ENCODE data around the gene SEMA6B.

Gene SEMA6B

DNA sequence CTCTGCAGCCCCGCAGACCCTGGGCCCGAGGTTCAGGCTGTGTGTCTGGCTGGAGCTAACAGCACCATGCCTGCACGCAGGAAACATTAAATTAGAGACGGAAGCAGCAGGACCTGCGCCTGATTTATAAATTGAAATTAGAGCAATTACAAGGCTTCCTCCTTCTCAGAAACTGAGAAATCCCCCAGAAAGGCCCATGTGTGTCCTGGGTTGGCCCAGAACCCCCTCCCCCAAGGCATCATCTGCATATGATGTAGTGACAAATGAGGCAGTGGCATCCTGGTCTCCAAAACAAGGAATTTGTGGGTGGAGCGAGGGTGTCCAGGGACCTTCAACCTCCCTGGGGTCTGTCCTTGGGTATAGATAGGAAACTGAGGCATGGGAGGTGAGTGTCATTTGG lies 27.2 kb upstream of the SEMA6B start:
- H3K27ac ChIP-seq: no peak overlapping the region
- TF ChIP-seq CTCF (conservative IDR thresholded peaks at IDR 0.05): no peak
- no peak for TF ChIP-seq ZFX (IDR thresholded peaks at IDR 0.05)

- TF ChIP-seq CTCF (conservative IDR thresholded peaks at IDR 0.05) (no peak), ZFX (IDR thresholded peaks at IDR 0.05) (no peak)
- H3K27ac ChIP-seq: no peak overlapping the region
Measured at GRCh38 chr19:4586245-4586644, 26.8 kb upstream of the SEMA6B start.

- TF ChIP-seq ZFX (IDR thresholded peaks at IDR 0.05) (no peak), CTCF (conservative IDR thresholded peaks at IDR 0.05) (no peak)
- no peak overlapping the region for H3K27ac ChIP-seq
Measured at GRCh38 chr19:4585556-4585955, 26.1 kb upstream of the SEMA6B start.

GRCh38 chr19:4584670-4585460 lies 25.4 kb upstream of the SEMA6B start:
- TF ChIP-seq ZFX (IDR thresholded peaks at IDR 0.05) (no peak), CTCF (conservative IDR thresholded peaks at IDR 0.05) (no peak)
- no peak overlapping the region for H3K27ac ChIP-seq

DNA sequence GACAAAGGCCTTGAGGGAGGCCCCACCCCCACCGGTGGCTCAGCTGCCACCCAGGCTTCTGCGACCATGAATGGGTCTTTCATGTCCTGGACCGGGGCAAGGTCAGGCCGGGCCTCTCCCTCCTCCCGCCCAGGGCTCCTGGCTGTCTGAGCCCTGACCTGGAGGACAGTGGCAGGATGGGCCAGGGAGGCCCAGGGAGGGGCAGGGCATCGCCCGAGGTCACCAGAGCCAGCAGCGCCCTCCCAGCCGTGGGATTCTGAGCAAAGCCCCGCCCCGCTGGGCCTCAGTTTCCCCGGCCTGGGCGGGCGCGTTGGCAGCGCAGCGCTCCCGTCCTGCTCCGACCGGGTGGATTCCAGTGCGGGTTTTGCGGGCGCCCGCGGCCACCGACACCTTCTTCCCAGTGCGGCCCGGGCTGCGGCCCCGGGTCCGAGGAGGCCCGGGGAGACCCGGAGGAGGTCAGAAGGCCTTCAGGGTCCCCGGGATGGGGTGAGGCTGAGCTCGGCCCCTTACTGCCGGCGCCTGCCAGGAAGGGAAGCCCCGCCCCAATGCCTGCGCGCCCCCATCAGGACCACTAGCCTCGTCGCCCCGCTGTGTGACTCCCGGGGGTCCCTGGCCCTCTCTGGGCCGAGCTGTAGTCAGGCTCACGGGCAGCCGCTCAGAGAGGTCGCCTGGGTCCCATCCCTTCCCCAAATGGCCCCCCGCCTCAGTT lies 24.6 kb upstream of the SEMA6B start:
- TF ChIP-seq ZFX (IDR thresholded peaks at IDR 0.05) (no peak), CTCF (conservative IDR thresholded peaks at IDR 0.05) (no peak)
- H3K27ac ChIP-seq: no peak overlapping the region

DNA sequence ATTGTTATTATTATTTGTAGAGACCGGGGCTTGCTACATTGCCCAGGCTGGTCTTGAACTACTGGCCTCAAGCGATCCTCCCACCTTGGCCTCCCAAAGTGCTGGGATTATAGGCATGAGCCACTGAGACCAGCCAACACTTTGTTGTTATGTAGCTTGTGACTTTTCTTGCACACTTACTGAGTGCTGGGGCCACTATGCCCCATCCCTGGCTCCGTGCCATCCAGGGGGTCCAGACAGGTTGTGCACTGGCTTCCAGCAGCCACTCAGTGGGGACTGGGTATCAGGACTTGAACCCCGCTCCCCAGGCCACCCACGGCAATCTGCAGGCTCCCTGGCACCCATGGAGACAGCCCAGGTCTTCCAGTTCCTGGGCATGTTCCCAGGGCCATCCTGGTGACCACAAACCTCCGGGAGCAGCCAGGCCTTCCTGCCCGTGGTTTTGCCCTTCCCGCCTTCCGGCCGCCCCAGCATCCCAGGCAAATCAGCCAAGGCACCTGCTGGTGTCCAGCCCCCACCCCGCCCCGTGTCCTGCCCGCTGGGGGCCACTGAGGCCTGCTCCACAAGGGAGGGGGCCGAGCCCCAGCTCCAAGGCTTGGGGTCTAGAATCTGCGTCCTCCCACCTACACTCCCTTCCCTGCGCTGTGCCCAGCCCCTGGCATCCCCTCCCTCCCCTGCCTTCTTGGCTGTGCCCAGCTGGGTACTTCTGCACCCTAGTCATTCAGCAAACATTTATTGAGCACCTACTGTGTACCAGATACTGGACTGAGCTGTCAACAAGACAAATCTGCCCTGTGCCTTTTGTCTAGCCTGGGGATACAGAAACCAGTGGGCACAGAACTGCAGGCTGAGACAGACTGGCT lies 23.7 kb upstream of the SEMA6B start:
- TF ChIP-seq CTCF (conservative IDR thresholded peaks at IDR 0.05) (no peak), ZFX (IDR thresholded peaks at IDR 0.05) (no peak)
- H3K27ac ChIP-seq: no peak overlapping the region
